Measurements from ENCODE around the gene GPR65.

DNA sequence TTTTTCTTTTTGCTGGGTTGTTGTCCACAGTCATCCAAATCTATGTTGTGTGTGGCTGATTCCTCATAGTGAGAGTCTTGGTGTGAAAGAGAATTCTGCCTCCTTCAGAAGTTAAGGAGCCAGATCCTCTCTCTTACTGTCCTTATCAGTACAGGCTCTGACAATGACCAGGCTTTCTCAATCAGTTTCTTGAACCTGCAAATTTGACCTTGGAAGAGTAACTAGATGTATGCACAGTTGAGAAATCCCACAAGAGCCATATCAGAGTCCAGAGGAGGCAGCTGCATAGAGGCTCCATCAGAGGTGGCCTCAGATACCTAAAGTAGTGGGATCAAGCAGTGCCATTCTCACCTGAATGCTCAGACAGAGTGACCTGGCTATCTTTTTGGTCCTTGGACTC, 6.5 kb upstream of the GPR65 start:
- TF ChIP-seq, protein P1, sequence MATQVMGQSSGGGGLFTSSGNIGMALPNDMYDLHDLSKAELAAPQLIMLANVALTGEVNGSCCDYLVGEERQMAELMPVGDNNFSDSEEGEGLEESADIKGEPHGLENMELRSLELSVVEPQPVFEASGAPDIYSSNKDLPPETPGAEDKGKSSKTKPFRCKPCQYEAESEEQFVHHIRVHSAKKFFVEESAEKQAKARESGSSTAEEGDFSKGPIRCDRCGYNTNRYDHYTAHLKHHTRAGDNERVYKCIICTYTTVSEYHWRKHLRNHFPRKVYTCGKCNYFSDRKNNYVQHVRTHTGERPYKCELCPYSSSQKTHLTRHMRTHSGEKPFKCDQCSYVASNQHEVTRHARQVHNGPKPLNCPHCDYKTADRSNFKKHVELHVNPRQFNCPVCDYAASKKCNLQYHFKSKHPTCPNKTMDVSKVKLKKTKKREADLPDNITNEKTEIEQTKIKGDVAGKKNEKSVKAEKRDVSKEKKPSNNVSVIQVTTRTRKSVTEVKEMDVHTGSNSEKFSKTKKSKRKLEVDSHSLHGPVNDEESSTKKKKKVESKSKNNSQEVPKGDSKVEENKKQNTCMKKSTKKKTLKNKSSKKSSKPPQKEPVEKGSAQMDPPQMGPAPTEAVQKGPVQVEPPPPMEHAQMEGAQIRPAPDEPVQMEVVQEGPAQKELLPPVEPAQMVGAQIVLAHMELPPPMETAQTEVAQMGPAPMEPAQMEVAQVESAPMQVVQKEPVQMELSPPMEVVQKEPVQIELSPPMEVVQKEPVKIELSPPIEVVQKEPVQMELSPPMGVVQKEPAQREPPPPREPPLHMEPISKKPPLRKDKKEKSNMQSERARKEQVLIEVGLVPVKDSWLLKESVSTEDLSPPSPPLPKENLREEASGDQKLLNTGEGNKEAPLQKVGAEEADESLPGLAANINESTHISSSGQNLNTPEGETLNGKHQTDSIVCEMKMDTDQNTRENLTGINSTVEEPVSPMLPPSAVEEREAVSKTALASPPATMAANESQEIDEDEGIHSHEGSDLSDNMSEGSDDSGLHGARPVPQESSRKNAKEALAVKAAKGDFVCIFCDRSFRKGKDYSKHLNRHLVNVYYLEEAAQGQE (IDR thresholded peaks at IDR 0.05; ENCODE audit: low read depth, low read length): no peak
- no peak for TF ChIP-seq POLR2AphosphoS5 (IDR thresholded peaks at IDR 0.05; ENCODE audit: low read length)

All from GM12878 (cell line).